Spleen (tissue), 11 donors: ENCODE measurements around the gene SPECC1. TPM values are rescaled to one million over a fixed set of nuclear protein-coding genes. Genes with fewer than 3 reads are reported as not detected.
A peak's percentile ranks its signal among the peaks of the same experiment; 100 is the strongest.

Experiments used
- DNase-seq: peaks from one replicate; pipeline ENCODE4 v3.0.0-alpha.2; 2020
- H3K27ac ChIP-seq, 8 donors: fragments of 200-600 bp; sonication (generic) in 7 of 8; 1 replicate in 4 of 8; 2 replicates in 4 of 8; pipeline versions ENCODE4 v1.5.0 to v1.8.0; 2016 to 2021; ENCODE audit warnings: inconsistent platforms in 4 of 8, mild to moderate bottlenecking in 4 of 8, moderate library complexity in 1 of 8
- H3K27me3 ChIP-seq, 7 donors: fragments of 200-600 bp; sonication (generic) in 6 of 7; replicated peaks in 1 of 7; 1 replicate in 4 of 7; 2 replicates in 3 of 7; pipeline versions ENCODE4 v1.5.0 to v1.8.0; 2016 to 2021; ENCODE audit warnings: inconsistent platforms in 3 of 7, mild to moderate bottlenecking in 1 of 7
- H3K36me3 ChIP-seq, 6 donors: fragments of 200-600 bp; sonication (generic) in 5 of 6; 1 replicate in 4 of 6; 2 replicates in 2 of 6; pipeline versions ENCODE4 v1.5.0 to v1.8.0; 2016 to 2021; ENCODE audit warnings: inconsistent platforms in 2 of 6
- H3K4me1 ChIP-seq, 6 donors: fragments of 200-600 bp; sonication (generic) in 5 of 6; 1 replicate in 3 of 6; 2 replicates in 3 of 6; pipeline versions ENCODE4 v1.5.0 to v1.8.0; 2016 to 2021; ENCODE audit warnings: inconsistent platforms in 3 of 6
- H3K4me3 ChIP-seq, 8 donors: fragments of 200-600 bp; sonication (generic) in 7 of 8; 1 replicate in 4 of 8; 2 replicates in 4 of 8; pipeline versions ENCODE4 v1.5.0 to v1.8.0; 2016 to 2021; ENCODE audit warnings: inconsistent platforms in 4 of 8, mild to moderate bottlenecking in 4 of 8, moderate library complexity in 2 of 8
- H3K9me3 ChIP-seq, 8 donors: fragments of 200-600 bp; sonication (generic) in 7 of 8; 1 replicate in 4 of 8; 2 replicates in 4 of 8; pipeline versions ENCODE4 v1.5.0 to v1.8.0; 2016 to 2021; ENCODE audit warnings: inconsistent platforms in 4 of 8
- POLR2A ChIP-seq, 3 donors: fragments of 450-650 bp; IDR thresholded peaks; one replicate each; pipeline ENCODE4 v1.5.1; 2017; ENCODE audit warnings: antibody characterized with exemption in 3 of 3, mild to moderate bottlenecking in 1 of 3
- POLR2AphosphoS5 ChIP-seq, 3 donors: sonication (generic); formaldehyde crosslinking; IDR thresholded peaks; one replicate each; pipeline ENCODE4 v1.5.1; 2017; ENCODE audit warnings: antibody characterized with exemption in 3 of 3
- WGBS, 5 donors: extraction: QIAGEN DNeasy Blood & Tissue Kit in 3 of 5; methylation state at CpG; one replicate each; pipeline versions ENCODE4 v1.1.5 to v1.1.7; 2013 to 2018; 5-methylcytosine and 5-hydroxymethylcytosine counted together
- intact Hi-C: fragments of 100-400 bp; cut with DNase I; formaldehyde crosslinking; loops from one replicate; pipeline ENCODE4 v1.15.0; 2023; ENCODE audit warnings: low total_unique reads
- polyA plus RNA-seq, 3 donors: library from polyadenylated mRNA; stranded (reverse); fragments of 200-250 nt; gene quantifications; one replicate each; pipeline ENCODE4 v1.2.1, GENCODE V29; 2013
- total RNA-seq, 7 donors: library from RNA; depleted of rRNA in 3 of 7; stranded (reverse); fragments of >200 nt in 3 of 7; fragmentation: NEBNext Ultra II Directional in 4 of 7; extraction: Animal tissue kit (Norgen Biotek cat#: 25700) in 4 of 7; gene quantifications; one replicate each; pipeline versions ENCODE4 v1.1.0 to v1.2.1, GENCODE V29; 2016 to 2021
- TF ChIP-seq, protein P1 (sequence below), 11 experiments: fragments of 200-600 bp in 7 of 11; fragments of 450-650 bp in 4 of 11; sonication (generic) in 4 of 11; IDR thresholded peaks in 8 of 11; conservative IDR thresholded peaks in 3 of 11; 1 replicate in 7 of 11; 2 replicates in 4 of 11; pipeline versions ENCODE4 v1.4.0 to v1.8.0; 2016 to 2021; ENCODE audit warnings: antibody characterized with exemption in 11 of 11, inconsistent platforms in 4 of 11, mild to moderate bottlenecking in 1 of 11
- donor health status: healthy with polysubstance abuse.
- donor health status: DM: no; HTN: no; CAD: no; lungs with moderate emphysema.
- donor health status: DM: no; HTN: no; CAD: no.
- donor health status: Bipolar disorder and iron deficiency.
- donor health status: healthy.
- donor health status: DM: no; HTN: no; CAD: no.
- donor health status: DM: yes; HTN: yes; CAD: no.

Gene SPECC1
- total and polyA plus RNA-seq, 10 donors, result 7.4 to 129 (median 84.8) TPM

DNA sequence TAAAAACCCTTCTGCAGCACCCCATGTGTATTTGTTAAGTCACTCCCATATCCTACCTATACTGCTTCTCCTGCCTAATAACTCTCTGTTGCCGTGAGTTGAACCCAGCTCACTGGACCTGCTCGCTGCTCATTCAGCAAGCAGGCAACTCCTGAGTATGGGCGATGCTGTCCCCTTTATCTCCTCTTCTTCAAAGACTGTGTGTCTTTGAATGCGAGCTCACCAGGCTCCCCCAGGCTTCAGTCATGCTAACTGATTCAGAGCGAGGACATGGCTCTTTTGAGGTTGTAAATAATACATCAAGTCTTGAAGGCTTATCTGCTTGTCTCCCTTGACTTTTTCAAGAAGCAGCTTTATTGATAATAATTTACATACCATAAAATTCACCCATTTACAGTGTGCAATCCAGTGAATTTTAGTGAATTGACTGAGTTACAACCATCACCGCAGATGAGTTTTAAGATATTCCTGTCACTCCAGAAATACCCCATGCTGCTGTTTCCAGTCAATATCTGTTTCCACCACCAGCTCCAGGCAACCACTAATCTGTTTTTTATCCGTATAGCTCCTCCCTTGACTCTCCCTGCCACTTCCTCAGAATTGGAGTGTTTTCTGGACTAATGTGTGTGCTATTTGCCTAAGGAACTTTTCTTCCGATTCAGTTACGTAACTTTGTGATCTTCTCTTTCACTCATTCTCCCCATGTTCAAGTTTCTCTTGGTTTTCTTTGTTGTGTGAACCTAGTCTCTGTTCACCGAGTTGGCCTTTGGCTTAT, 132.2 kb downstream of the SPECC1 start:
- no peaks in the 10 kb centered on the region for H3K27me3 ChIP-seq
- H3K36me3 ChIP-seq, result no peaks in the 10 kb centered on the region
- no peak for TF ChIP-seq POLR2AphosphoS5 (IDR thresholded peaks at IDR 0.05)
- TF ChIP-seq POLR2A (IDR thresholded peaks at IDR 0.05), result no peak
- TF ChIP-seq, protein P1, sequence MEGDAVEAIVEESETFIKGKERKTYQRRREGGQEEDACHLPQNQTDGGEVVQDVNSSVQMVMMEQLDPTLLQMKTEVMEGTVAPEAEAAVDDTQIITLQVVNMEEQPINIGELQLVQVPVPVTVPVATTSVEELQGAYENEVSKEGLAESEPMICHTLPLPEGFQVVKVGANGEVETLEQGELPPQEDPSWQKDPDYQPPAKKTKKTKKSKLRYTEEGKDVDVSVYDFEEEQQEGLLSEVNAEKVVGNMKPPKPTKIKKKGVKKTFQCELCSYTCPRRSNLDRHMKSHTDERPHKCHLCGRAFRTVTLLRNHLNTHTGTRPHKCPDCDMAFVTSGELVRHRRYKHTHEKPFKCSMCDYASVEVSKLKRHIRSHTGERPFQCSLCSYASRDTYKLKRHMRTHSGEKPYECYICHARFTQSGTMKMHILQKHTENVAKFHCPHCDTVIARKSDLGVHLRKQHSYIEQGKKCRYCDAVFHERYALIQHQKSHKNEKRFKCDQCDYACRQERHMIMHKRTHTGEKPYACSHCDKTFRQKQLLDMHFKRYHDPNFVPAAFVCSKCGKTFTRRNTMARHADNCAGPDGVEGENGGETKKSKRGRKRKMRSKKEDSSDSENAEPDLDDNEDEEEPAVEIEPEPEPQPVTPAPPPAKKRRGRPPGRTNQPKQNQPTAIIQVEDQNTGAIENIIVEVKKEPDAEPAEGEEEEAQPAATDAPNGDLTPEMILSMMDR (IDR thresholded peaks at IDR 0.05 in 8 of 11, conservative IDR thresholded peaks at IDR 0.05 in 3 of 11), result no peak
- intact Hi-C loops, result no loop called here
- peaks cover 0 to 11% (median 0%) of the 10 kb centered on the region in 6 donors for H3K4me1 ChIP-seq
- 74 to 83% (median 77%) methylated on average over 10 of the region's 10 CpGs for WGBS, 5 donors
- peak overlapping the region in 3 of 8 donors; percentile 2 to 54 (median 41) for H3K27ac ChIP-seq
- no peak for DNase-seq
- no peak overlapping the region for H3K4me3 ChIP-seq
- peaks cover 0 to 4% (median 0%) of the 10 kb centered on the region in 8 donors for H3K9me3 ChIP-seq

DNA sequence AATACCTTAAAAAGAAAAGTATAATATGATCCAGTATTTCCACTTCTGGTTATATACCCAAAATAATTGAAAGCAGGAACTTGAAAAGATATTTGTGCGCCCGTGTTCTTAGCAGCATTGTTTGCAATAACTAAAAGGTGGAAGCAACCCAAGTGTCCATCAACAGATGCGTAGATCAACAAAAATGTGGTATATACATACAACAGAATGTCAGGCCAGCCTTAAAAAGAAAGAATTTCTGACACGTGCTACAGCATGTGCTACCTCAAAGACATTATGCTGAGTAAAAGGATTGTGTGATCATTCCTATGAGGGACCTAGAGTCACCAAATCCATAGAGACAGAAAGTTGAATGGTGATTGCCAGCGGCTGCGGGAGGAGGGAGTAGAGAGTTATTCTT, 133.1 kb downstream of the SPECC1 start:
- Histone ChIP-seq H3K27me3 (no peaks in the 10 kb centered on the region), H3K4me3 (no peak overlapping the region), H3K9me3 (peaks cover 0 to 5% (median 0%) of the 10 kb centered on the region in 8 donors), H3K4me1 (peaks cover 0 to 7% (median 0%) of the 10 kb centered on the region in 6 donors), H3K36me3 (no peaks in the 10 kb centered on the region), H3K27ac (peak overlapping the region in 1 of 8 donors; percentile 54)
- no peak for DNase-seq
- intact Hi-C loops, result no loop called here
- TF ChIP-seq POLR2AphosphoS5 (IDR thresholded peaks at IDR 0.05) (no peak), POLR2A (IDR thresholded peaks at IDR 0.05) (no peak)
- TF ChIP-seq, protein P1 (IDR thresholded peaks at IDR 0.05 in 8 of 11, conservative IDR thresholded peaks at IDR 0.05 in 3 of 11), result no peak
- WGBS, 5 donors, result 93 to 97% (median 95%) methylated on average over 6 of the region's 6 CpGs

DNA sequence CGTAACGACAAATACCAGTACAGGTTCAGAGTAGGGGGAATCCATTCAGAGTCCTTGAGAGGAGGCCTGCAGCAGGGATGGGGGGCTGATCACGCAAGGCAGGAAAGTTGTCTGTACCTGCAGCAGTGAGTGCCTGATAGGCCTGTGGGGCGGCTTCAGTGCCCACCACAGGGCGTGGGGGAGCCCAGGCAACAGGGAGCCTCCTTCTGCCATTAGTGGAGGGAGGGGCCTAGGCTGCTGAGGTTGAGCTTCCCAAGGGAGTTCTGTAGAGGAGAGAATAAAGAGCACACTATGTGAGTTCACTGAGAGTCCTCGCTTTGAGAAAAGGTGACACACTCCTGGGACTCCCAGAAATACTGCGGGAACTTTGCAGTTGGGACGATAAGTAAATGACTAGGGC, 134.6 kb downstream of the SPECC1 start:
- peak overlapping the region in 2 of 8 donors; percentile 67 to 80 for H3K27ac ChIP-seq
- H3K36me3 ChIP-seq, result no peaks in the 10 kb centered on the region
- WGBS, 5 donors, result 91 to 98% (median 96%) methylated on average over 8 of the region's 8 CpGs
- H3K4me1 ChIP-seq, result peaks cover 0 to 7% (median 0%) of the 10 kb centered on the region in 6 donors
- TF ChIP-seq POLR2AphosphoS5 (IDR thresholded peaks at IDR 0.05), result no peak
- no peak for TF ChIP-seq POLR2A (IDR thresholded peaks at IDR 0.05)
- TF ChIP-seq, protein P1 (IDR thresholded peaks at IDR 0.05 in 8 of 11, conservative IDR thresholded peaks at IDR 0.05 in 3 of 11), result no peak
- DNase-seq, result no peak
- H3K4me3 ChIP-seq, result no peak overlapping the region
- peaks cover 0 to 5% (median 0%) of the 10 kb centered on the region in 8 donors for H3K9me3 ChIP-seq
- no peaks in the 10 kb centered on the region for H3K27me3 ChIP-seq
- intact Hi-C loops, result no loop called here

DNA sequence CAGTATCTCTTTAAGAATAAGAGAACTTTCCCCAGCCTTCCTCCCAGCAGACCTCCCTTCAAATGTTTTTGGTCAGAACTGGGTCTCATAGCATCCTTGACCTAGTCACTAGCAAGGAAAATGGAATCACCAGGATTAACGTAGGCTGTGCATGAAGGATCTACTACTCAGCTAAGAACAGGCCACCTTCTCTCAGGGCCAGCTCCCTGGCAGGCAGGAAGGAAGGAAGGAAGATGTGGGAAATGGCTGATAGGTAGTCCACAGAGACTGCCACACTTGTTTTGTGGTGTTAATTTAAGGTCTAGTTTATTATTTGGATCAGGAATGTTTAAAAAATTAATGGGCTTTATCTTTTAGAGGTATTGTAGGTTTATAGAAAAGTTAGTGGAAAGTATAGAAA, 136.4 kb downstream of the SPECC1 start:
- H3K27ac ChIP-seq, result peak overlapping the region; percentile 38 to 80 (median 59)
- H3K4me1 ChIP-seq, result peaks cover 0 to 7% (median 0%) of the 10 kb centered on the region in 6 donors
- H3K27me3 ChIP-seq, result no peaks in the 10 kb centered on the region
- H3K36me3 ChIP-seq, result no peaks in the 10 kb centered on the region
- TF ChIP-seq POLR2AphosphoS5 (IDR thresholded peaks at IDR 0.05) (peak in 1 of 3 donors; percentile 51), POLR2A (IDR thresholded peaks at IDR 0.05) (no peak)
- TF ChIP-seq, protein P1 (IDR thresholded peaks at IDR 0.05 in 8 of 11, conservative IDR thresholded peaks at IDR 0.05 in 3 of 11), result no peak
- DNase-seq, result no peak
- intact Hi-C loops, result no loop called here
- H3K9me3 ChIP-seq, result peaks cover 0 to 5% (median 0%) of the 10 kb centered on the region in 8 donors
- H3K4me3 ChIP-seq, result no peak overlapping the region
- 59 to 93% (median 74%) methylated on average over 1 of the region's 1 CpG for whole genome bisulfite sequencing, 5 donors
